ENCODE data around the gene RHOXF1. TPM values are rescaled to one million over a fixed set of nuclear protein-coding genes. Genes with fewer than 3 reads are reported as not detected.
"Not testable (repeated sequence)": the region's sequence is repeated elsewhere in the genome, so short reads cannot be mapped to it uniquely, and the experiment has no call there.

RHOXF1 gene
- total RNA-seq (2014; rRNA removed; shearing (Covaris generic)) = 0.31 TPM in 1 of 2 replicates, not detected in the other
- polyA plus RNA-seq (2016; fragmentation: Nextera tagmentation; extraction: Ambion mirVana) = 0.59 TPM in 1 of 2 replicates, not detected in the other
- long read RNA-seq = 0 reads

GRCh38 chrX:120115438-120115963 is at the start of gene RHOXF1:
RHOXF1 (minus strand) TSS chrX:120115913; CDS start chrX:120115862, 51 bp downstream.
- no peaks in the 10 kb centered on the region for H3K4me1 ChIP-seq (ENCODE audit: insufficient read depth)
- DNase-seq (ENCODE audit: low spot score) (no peak), ATAC-seq (no peak)
- Mint-ChIP-seq H3K36me3 (ENCODE audit: low read depth) (no peaks in the 10 kb centered on the region), H3K27me3 (ENCODE audit: insufficient read depth, low read depth, poor library complexity) (peaks cover 3% of the 10 kb centered on the region), H3K4me1 (0 out of 3 replicates have a peak, but pooled peaks cover 2% of the 10 kb centered on the region), H3K27ac (no peak within 1 kb of the TSS), H3K4me3 (no peak within 1 kb of the TSS), H3K9me3 (no peaks in the 10 kb centered on the region)
- H3K4me3 ChIP-seq = no peak within 1 kb of the TSS
- no peak within 1 kb of the TSS for H3K4me2 ChIP-seq
- TF ChIP-seq ZNF462 (CRISPR knock-in tag; IDR thresholded peaks at IDR 0.05) (no peak), REST (IDR thresholded peaks at IDR 0.05; ENCODE audit: unreplicated experiment) (no peak), JUNB (IDR thresholded peaks at IDR 0.05; ENCODE audit: unreplicated experiment) (no peak), ZNF114 (CRISPR knock-in tag; IDR thresholded peaks at IDR 0.05) (no peak)
- no peaks in the 10 kb centered on the region for H3F3A ChIP-seq (replicated peaks; ENCODE audit: low read depth)
- H3K79me2 ChIP-seq (replicated peaks; ENCODE audit: insufficient read depth) = no peaks in the 10 kb centered on the region
- H4K20me1 ChIP-seq (replicated peaks; ENCODE audit: insufficient read depth) = no peaks in the 10 kb centered on the region
- H3K27me3 ChIP-seq (ENCODE audit: insufficient read depth) = no peaks in the 10 kb centered on the region
- H3K9me2 ChIP-seq (ENCODE audit: insufficient read depth) = no peaks in the 10 kb centered on the region
- no peak within 1 kb of the TSS for H3K27ac ChIP-seq (ENCODE audit: low read depth)
- no peak within 1 kb of the TSS for H2AFZ ChIP-seq
- H3K36me3 ChIP-seq (ENCODE audit: insufficient read depth) = no peaks in the 10 kb centered on the region

- ATAC-seq; H3K36me3 ChIP-seq (ENCODE audit: insufficient read depth): not testable (repeated sequence)
Measured at GRCh38 chrX:120159086-120159485, 43.4 kb upstream of the RHOXF1 start.

GRCh38 chrX:120158313-120158712 is 42.6 kb upstream of the RHOXF1 start, which contains the start of gene RHOXF2:
RHOXF2 (plus strand) TSS chrX:120158613; CDS start chrX:120158751, 138 bp downstream.
- H3K4me1 Mint-ChIP-seq; H3K9me2 ChIP-seq (ENCODE audit: insufficient read depth); H3K27me3 Mint-ChIP-seq (ENCODE audit: insufficient read depth, low read depth, poor library complexity); DNase-seq (ENCODE audit: low spot score); ATAC-seq; H2AFZ ChIP-seq; H4K20me1 ChIP-seq (replicated peaks; ENCODE audit: insufficient read depth); H3K4me3 Mint-ChIP-seq; H3K4me1 ChIP-seq (ENCODE audit: insufficient read depth); H3K36me3 ChIP-seq (ENCODE audit: insufficient read depth); H3F3A ChIP-seq (replicated peaks; ENCODE audit: low read depth); H3K27ac Mint-ChIP-seq; H3K36me3 Mint-ChIP-seq (ENCODE audit: low read depth); H3K27me3 ChIP-seq (ENCODE audit: insufficient read depth); H3K9me3 Mint-ChIP-seq; H3K4me3 ChIP-seq; H3K79me2 ChIP-seq (replicated peaks; ENCODE audit: insufficient read depth); H3K27ac ChIP-seq (ENCODE audit: low read depth); H3K4me2 ChIP-seq: not testable (repeated sequence)

More at GRCh38 chrX:120159086-120159485, 43.4 kb upstream of the RHOXF1 start:
- not testable (repeated sequence) for H3K79me2 ChIP-seq (replicated peaks; ENCODE audit: insufficient read depth); H3K9me3 Mint-ChIP-seq; H4K20me1 ChIP-seq (replicated peaks; ENCODE audit: insufficient read depth); DNase-seq (ENCODE audit: low spot score); H3K27me3 ChIP-seq (ENCODE audit: insufficient read depth); H3K9me2 ChIP-seq (ENCODE audit: insufficient read depth); H2AFZ ChIP-seq; H3K27ac Mint-ChIP-seq; H3K4me3 ChIP-seq; H3F3A ChIP-seq (replicated peaks; ENCODE audit: low read depth); H3K27ac ChIP-seq (ENCODE audit: low read depth); H3K4me1 Mint-ChIP-seq; H3K27me3 Mint-ChIP-seq (ENCODE audit: insufficient read depth, low read depth, poor library complexity); H3K4me2 ChIP-seq; H3K36me3 Mint-ChIP-seq (ENCODE audit: low read depth); H3K4me3 Mint-ChIP-seq; H3K4me1 ChIP-seq (ENCODE audit: insufficient read depth)
